Measurements from ENCODE around the gene TALDO1.

The TALDO1 gene

DNA sequence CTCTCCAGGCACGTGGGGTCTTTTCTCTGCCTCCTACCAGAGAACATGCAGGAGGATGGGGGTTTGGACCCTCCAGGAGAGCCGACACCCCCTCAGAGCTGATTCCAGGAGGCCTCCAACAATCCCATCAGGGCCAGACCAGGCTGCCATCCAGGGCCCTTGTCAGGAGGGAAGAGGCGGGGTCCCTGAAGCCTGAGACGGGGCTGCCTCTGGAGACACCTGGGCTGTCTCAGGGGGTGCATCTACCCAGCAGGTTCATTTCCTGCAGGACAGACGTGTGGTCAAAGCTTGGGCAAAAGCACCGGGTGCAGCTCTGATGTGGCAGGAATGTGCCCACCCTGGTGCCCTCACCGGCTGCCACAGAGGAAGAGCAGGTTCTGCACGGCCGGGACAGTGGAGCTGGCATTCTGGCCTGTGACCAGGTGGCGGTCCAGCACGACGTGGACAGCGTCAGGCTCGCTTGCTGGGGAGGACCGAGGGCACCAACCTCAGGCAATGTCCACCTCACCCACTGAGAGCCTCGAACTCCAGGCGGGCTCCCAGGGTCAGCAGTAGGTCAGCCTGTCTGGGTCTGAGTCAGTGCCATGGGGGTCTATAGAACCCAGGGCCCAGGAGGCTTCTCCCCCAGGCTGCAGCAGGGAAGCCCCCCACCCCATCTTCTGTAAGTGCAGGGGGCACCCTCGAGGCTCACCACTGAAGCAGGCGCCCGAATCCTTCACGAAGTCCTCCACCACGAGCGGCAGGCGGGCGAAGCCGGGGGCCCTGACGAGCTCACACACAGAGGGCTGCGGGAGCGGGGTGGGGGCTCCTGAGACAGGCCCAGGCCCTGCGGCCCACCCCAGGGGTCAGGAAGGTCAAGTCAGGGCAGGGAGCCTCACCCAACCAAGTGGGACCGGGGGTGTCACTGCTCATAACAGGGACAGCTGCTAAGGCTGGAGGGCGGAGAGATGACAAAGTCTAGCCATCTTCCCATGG lies 23.7 kb downstream of the TALDO1 start:
- no peak for DNase-seq

DNA sequence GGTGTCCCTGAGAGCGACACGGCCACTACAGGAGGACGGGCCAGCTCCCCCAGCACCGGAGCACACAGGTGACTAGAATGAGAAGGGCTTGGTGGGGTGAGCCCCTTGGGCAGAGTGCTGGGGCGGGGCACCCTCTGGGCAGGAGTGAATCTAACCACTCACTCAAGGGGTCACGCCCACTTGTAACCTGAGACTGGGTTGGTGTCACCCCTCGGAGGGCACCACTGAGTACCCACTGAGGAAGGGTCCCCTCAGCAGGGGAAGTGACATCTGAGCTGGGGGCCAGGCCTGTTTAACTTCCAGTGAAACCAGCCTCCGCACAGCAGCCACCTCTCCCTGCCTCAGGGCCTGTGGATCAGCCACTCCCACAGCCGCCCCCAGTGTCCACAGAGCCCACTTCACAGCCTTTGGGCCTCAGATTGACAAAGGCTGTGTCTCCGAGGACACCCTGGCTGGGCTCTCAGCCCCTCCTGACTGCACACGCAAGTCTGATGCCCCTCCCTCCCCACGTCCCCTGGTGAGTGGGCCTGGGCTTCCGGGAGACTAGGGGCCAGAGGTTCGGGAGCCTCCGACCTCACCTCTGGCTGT lies 24.4 kb downstream of the TALDO1 start:
- no peak for DNase-seq

GRCh38 chr11:772429-773390 lies 25.4 kb downstream of the TALDO1 start:
- DNase-seq = no peak

- no peak for DNase-seq
These were observed 26.2 kb downstream of the TALDO1 start for GRCh38 chr11:773425-773824.

- DNase-seq = no peak
These were observed 26.6 kb downstream of the TALDO1 start for GRCh38 chr11:773830-774229.

DNA sequence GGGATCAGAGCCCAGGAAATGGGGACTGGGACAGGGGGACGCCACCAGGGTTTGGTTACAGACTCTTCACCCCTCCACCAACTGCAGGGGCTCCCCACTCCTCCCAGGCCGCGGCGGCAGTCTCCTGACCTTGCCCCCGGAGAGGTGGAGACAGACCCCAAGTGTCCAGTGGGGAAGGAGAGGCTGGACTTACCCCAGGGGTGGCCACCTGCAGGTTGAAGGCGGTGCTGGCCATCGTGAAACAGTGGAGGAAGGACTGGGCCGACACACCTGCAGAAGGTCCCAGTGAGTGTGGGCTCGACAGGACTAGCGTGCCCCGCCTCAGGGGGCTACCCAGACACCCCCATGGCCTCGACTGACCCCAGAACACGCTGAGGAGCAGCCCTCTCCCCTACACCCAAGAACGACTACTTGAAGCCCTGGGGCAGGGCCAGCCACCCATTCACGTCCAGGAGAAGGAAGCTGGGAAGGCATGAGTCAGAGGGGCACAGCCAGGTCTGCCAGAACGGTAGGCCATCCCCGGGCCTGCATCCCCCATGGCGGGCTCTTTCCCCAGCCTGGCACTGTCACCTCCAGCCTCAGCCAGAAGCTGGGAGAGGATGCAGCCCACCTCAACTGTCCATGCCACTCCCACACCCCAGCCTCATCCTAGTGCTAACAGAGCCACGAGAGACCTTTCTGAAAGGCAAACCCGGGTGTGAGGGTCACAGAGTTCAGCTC lies 27.8 kb downstream of the TALDO1 start:
- DNase-seq = no peak

DNA sequence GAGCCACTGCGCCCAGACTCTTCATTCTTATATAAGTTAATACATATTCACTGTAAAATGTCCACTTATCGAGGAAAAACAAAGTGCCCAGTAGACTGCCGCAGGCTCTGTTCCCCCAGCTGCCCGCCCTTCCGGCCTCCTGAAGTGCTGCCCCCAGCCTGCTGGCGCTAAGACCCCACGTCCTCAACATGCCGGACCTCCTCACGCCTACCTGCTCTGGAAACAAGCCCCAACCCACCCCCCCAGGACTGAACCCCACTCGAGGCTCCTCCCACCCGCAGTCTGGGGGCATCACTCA lies 28.9 kb downstream of the TALDO1 start:
- DNase-seq = no peak

DNA sequence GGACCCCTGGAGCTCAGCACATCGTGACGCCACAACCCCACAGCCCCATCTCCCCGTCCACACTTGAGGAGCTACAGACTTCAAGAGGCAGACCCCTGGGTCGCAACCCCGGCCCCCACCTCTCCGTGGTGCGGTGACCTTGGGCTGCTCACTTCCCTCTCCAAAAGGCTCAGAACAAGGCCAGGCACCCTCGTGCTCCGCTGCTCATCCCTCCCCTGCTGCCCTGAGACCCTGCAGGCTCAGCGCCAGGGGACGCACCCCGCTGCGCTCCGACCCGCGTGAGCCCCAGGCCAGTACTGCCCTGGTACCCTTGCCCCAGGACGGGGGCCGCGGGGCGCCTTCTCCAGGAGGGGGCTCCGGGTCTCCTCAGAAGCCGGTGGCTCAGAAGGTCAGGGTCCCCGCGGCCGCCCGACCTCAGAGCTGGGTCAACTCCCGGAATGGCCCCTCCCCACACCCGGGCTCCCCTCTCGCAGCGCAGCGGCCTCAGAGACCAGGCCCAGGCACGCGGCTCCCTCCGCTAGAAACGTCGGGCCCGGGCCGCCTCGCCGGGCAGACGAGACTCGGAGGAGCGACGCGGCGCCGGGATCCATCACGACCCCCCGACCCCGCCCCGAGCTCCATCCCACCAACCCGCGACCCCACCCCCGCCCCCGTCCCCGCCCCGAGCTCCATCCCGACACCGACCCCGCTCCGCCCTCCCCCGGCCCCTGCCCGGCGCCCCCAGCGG lies 29.5 kb downstream of the TALDO1 start:
- DNase-seq = no peak

- DNase-seq = peak; percentile 39
These were observed 30.3 kb downstream of the TALDO1 start, which contains the start of gene GATD1 for GRCh38 chr11:777288-778255. Gene GATD1, minus strand, starts transcription at chr11:777487. Its CDS starts 25 bp downstream, at chr11:777462.

GRCh38 chr11:778976-779954 lies 32.0 kb downstream of the TALDO1 start:
- no peak for DNase-seq

GRCh38 chr11:779955-780532 lies 32.8 kb downstream of the TALDO1 start:
- no peak for DNase-seq

GRCh38 chr11:782264-783174 lies 35.3 kb downstream of the TALDO1 start:
- DNase-seq = no peak

- peak; percentile 66 for DNase-seq
These were observed 36.3 kb downstream of the TALDO1 start for GRCh38 chr11:783581-784015.

- no peak for DNase-seq
These were observed 39.2 kb downstream of the TALDO1 start for GRCh38 chr11:786235-787083.

DNA sequence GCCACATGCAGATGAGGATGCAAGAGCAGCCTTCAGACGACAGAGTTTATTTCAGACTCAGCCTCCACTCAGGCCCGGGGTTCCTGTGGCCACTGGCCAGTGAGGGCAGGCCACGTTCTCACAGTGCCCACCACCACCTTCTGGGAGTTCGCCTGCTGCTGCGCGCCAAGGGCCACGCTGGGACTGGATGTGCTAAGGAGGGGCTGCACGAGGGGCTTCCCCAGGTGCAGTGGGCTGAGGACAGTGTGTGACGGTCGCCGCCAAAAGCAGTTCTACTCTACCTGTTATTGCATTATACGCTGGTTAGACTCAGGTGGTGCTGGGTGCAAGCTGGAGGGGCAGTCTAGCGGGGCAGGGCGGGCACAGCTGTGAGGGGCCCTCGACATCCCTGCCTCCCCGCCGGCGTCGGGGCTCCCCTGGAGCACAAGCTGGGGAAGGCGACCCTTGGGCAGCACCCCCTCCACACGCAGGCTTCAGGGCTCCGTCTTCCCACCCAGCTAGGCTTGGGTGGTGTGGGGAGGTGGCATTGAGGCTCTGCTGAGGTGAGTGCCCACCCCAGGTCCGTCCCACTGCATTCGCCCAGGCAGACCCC lies 39.9 kb downstream of the TALDO1 start:
- no peak for DNase-seq

GRCh38 chr11:788009-788640 lies 40.9 kb downstream of the TALDO1 start:
- no peak for DNase-seq

All from NCI-H2029 treated with DMSO at 0.1 percent for 48 hours (cell line).